DOHH2 (cell line): Measurements from ENCODE around the gene COL4A2.

Experiments
- H3F3A ChIP-seq: fragments of 200-600 bp; sonication (generic), shearing (Covaris generic); 2 replicates; pipeline ENCODE4 v1.6.0; 2016; ENCODE audit warnings: antibody characterized with exemption, mild to moderate bottlenecking; ENCODE audit not compliant: control insufficient read depth, insufficient read depth
- H3K27ac ChIP-seq: fragments of 200-600 bp; sonication (generic); 2 replicates; pipeline ENCODE4 v1.5.1; 2014; ENCODE audit warnings: low read depth, mild to moderate bottlenecking, low read length, moderate library complexity
- H3K27me3 ChIP-seq: fragments of 200-600 bp; sonication (generic); 2 replicates; pipeline ENCODE4 v1.6.1; 2014; ENCODE audit warnings: mild to moderate bottlenecking, low read length, mixed read lengths; ENCODE audit not compliant: control insufficient read depth
- H3K36me3 ChIP-seq: fragments of 200-600 bp; sonication (generic); 2 replicates; pipeline ENCODE4 v1.6.1; 2014; ENCODE audit warnings: mild to moderate bottlenecking, low read length, moderate library complexity, mixed read lengths; ENCODE audit not compliant: control insufficient read depth
- H3K4me1 ChIP-seq: fragments of 200-600 bp; sonication (generic); 2 replicates; pipeline ENCODE4 v1.6.1; 2014; ENCODE audit warnings: mild to moderate bottlenecking, low read length, mixed read lengths; ENCODE audit not compliant: control insufficient read depth
- H3K4me2 ChIP-seq: fragments of 200-600 bp; sonication (generic); 2 replicates; pipeline ENCODE4 v1.6.0; 2014; ENCODE audit warnings: mild to moderate bottlenecking, low read length, moderate library complexity
- H3K4me3 ChIP-seq: fragments of 200-600 bp; sonication (generic); 2 replicates; pipeline ENCODE4 v1.5.1; 2014; ENCODE audit warnings: mild to moderate bottlenecking, low read length, mixed read lengths
- H3K79me2 ChIP-seq: fragments of 200-600 bp; sonication (generic); 2 replicates; pipeline ENCODE4 v1.6.1; 2014; ENCODE audit warnings: mild to moderate bottlenecking, low read length, mixed read lengths; ENCODE audit not compliant: control insufficient read depth
- H3K9me2 ChIP-seq: fragments of 200-600 bp; sonication (generic); replicated peaks from 2 replicates; pipeline ENCODE4 v1.6.1; 2014; ENCODE audit warnings: mild to moderate bottlenecking, low read length, mixed read lengths; ENCODE audit not compliant: control insufficient read depth
- H3K9me3 ChIP-seq: fragments of 200-600 bp; sonication (generic); 2 replicates; pipeline ENCODE4 v1.6.1; 2014; ENCODE audit warnings: antibody characterized with exemption, low read length, mixed read lengths; ENCODE audit not compliant: control insufficient read depth, insufficient read depth
- H4K20me1 ChIP-seq: fragments of 200-600 bp; sonication (generic); 2 replicates; pipeline ENCODE4 v1.6.0; 2014; ENCODE audit warnings: low read depth, mild to moderate bottlenecking, antibody characterized with exemption, low read length, moderate library complexity; ENCODE audit not compliant: control insufficient read depth, insufficient read depth
- EZH2phosphoT487 ChIP-seq: fragments of 200-600 bp; sonication (generic); IDR thresholded peaks from 2 replicates; pipeline ENCODE4 v1.6.1; 2017; ENCODE audit warnings: borderline replicate concordance, mild to moderate bottlenecking, antibody characterized with exemption, low read length, moderate library complexity, mixed read lengths
- TF ChIP-seq, protein P1 (sequence below): fragments of 200-600 bp; sonication (generic); IDR thresholded peaks from one replicate; pipeline ENCODE4 v1.5.1; 2014; ENCODE audit warnings: antibody characterized with exemption, mild to moderate bottlenecking, low read depth, low read length; ENCODE audit not compliant: poor library complexity, severe bottlenecking

COL4A2 gene

DNA sequence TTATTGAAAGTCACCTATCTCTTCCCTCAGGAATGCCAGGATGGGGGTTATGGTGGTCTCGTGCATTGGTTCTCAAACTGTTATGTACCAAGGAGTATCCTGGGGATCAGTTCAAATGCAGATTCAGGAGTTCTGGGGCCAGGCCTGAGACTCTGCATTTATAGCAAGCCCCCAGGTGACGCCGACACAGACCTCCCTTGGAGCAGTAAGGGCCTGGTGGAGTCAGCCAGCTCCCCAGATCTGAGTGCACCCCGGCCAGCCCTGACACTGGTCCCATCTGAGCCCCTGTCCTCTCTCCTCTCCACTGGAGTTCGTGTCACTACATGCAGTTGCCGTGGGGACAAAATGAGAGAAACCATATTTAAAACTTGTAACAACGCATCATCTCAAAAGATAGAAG is 112.9 kb downstream of the COL4A2 start:
- Histone ChIP-seq H4K20me1 (no peaks in the 10 kb centered on the region), H3K27ac (no peak overlapping the region), H3K9me3 (no peaks in the 10 kb centered on the region), H3K4me2 (no peak overlapping the region), H3F3A (no peaks in the 10 kb centered on the region), H3K79me2 (no peaks in the 10 kb centered on the region), H3K36me3 (no peaks in the 10 kb centered on the region), H3K4me1 (no peaks in the 10 kb centered on the region), H3K27me3 (peaks cover 20% of the 10 kb centered on the region), H3K4me3 (no peak overlapping the region), H3K9me2 (no peaks in the 10 kb centered on the region)
- TF ChIP-seq, protein P1, sequence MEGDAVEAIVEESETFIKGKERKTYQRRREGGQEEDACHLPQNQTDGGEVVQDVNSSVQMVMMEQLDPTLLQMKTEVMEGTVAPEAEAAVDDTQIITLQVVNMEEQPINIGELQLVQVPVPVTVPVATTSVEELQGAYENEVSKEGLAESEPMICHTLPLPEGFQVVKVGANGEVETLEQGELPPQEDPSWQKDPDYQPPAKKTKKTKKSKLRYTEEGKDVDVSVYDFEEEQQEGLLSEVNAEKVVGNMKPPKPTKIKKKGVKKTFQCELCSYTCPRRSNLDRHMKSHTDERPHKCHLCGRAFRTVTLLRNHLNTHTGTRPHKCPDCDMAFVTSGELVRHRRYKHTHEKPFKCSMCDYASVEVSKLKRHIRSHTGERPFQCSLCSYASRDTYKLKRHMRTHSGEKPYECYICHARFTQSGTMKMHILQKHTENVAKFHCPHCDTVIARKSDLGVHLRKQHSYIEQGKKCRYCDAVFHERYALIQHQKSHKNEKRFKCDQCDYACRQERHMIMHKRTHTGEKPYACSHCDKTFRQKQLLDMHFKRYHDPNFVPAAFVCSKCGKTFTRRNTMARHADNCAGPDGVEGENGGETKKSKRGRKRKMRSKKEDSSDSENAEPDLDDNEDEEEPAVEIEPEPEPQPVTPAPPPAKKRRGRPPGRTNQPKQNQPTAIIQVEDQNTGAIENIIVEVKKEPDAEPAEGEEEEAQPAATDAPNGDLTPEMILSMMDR = no peak

DNA sequence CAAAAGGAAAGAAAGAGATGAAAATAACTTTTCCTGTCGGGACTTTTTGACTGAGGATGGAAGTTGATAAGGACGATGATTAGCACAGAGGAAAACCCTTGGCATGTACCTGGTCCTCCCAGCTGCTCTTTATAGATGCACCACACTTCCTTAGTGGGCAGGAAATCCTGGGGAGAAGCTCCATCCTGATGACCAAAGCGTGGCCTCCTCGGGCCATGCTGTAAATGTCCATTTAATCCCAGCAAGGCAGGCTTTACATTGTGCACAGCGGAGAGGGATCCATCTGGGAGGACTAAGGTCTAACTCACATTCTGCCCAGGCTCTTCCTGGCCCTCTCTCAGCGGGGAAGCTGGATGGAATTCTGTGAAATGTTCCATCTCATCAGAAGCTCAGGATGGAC is 113.5 kb downstream of the COL4A2 start:
- no peak for TF ChIP-seq EZH2phosphoT487
- TF ChIP-seq, protein P1 = no peak
- no peaks in the 10 kb centered on the region for H3K9me2 ChIP-seq
- no peak overlapping the region for H3K4me3 ChIP-seq
- H3K9me3 ChIP-seq = no peaks in the 10 kb centered on the region
- no peak overlapping the region for H3K27ac ChIP-seq
- H3K4me1 ChIP-seq = no peaks in the 10 kb centered on the region
- H3F3A ChIP-seq = no peaks in the 10 kb centered on the region
- no peaks in the 10 kb centered on the region for H3K36me3 ChIP-seq
- H4K20me1 ChIP-seq = no peaks in the 10 kb centered on the region
- H3K79me2 ChIP-seq = no peaks in the 10 kb centered on the region
- peaks cover 24% of the 10 kb centered on the region for H3K27me3 ChIP-seq
- no peak overlapping the region for H3K4me2 ChIP-seq

DNA sequence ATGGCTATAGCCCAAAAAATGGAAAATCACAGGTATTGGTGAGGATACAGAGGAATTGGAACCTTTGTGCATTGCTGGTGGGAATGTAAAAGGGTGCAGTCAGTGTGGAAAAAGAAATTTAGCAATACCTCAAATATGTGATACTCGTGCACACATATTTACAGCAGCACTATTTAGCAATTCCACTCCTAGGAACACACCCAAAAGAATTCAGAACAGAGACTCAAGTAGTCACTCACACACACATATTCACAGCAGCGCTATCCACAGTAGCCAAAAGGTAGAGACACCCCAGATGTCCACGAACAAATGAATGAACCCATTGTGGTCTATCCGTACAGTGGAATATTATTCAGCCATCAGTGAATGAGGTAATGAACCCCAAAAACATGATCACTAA is 114.0 kb downstream of the COL4A2 start:
- Histone ChIP-seq H3K4me2 (no peak overlapping the region), H3K27ac (no peak overlapping the region), H3F3A (no peaks in the 10 kb centered on the region), H4K20me1 (no peaks in the 10 kb centered on the region), H3K27me3 (peaks cover 28% of the 10 kb centered on the region), H3K36me3 (no peaks in the 10 kb centered on the region), H3K4me1 (no peaks in the 10 kb centered on the region), H3K4me3 (no peak overlapping the region), H3K9me2 (no peaks in the 10 kb centered on the region), H3K9me3 (no peaks in the 10 kb centered on the region), H3K79me2 (no peaks in the 10 kb centered on the region)
- TF ChIP-seq EZH2phosphoT487 = no peak
- TF ChIP-seq, protein P1 = no peak

DNA sequence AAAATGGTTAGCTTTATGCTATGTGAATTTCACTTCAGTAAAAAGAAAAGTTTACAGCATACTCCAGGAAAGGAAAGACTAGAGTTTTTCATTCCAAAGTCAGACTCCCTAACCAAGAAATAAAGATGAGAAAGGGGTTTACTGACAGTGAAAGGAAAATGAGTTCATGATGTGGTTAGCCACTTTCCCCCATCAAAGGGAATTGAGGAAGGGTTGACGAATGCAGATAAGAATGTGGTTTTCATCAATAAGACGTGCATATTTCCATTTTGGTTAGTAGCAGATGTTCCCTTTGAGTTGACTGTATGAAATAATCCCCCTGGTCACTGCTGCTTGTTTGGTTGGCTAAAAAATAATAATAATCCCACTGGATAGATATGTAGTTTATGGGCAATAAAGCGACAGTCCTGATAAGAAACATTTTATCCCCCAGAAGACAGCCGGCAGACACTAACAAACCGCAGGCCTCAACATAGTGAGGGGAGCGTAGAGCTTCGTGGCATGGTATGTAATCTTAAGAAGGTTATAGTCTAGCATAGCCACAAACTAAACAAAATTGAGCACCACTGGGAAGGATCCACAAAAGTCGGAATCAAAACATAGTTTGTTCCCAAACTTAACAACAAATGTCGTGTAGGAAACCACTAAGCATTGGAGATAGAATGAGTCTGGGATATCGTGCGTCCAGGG is 114.8 kb downstream of the COL4A2 start:
- H3K4me1 ChIP-seq = no peaks in the 10 kb centered on the region
- H3K4me2 ChIP-seq = no peak overlapping the region
- H3K27ac ChIP-seq = no peak overlapping the region
- H3K9me2 ChIP-seq = no peaks in the 10 kb centered on the region
- H3K9me3 ChIP-seq = no peaks in the 10 kb centered on the region
- H3K79me2 ChIP-seq = no peaks in the 10 kb centered on the region
- no peaks in the 10 kb centered on the region for H3K36me3 ChIP-seq
- H3K27me3 ChIP-seq = peaks cover 31% of the 10 kb centered on the region
- no peak overlapping the region for H3K4me3 ChIP-seq
- TF ChIP-seq, protein P1 = no peak
- no peak for TF ChIP-seq EZH2phosphoT487
- H4K20me1 ChIP-seq = no peaks in the 10 kb centered on the region
- H3F3A ChIP-seq = no peaks in the 10 kb centered on the region
